Endodermal cell (in vitro differentiated cells): ENCODE results near the gene ETV6. TPM values are rescaled to one million over a fixed set of nuclear protein-coding genes. Genes with fewer than 3 reads are reported as not detected.

ENCODE experiments used
- DNase-seq: peaks from one replicate; pipeline ENCODE4 v3.0.0-alpha.2; 2017
- H3K27ac ChIP-seq: 2 replicates; pipeline ENCODE4 v1.5.1; 2013; ENCODE audit warnings: mild to moderate bottlenecking, low read depth, low read length, moderate library complexity
- H3K27me3 ChIP-seq: 2 replicates; pipeline ENCODE4 v1.6.1; 2013; ENCODE audit warnings: mild to moderate bottlenecking, low read length, moderate library complexity; ENCODE audit not compliant: insufficient read depth, control insufficient read depth, poor library complexity, severe bottlenecking
- H3K36me3 ChIP-seq: 2 replicates; pipeline ENCODE4 v1.7.0; 2013; ENCODE audit warnings: mild to moderate bottlenecking, low read length, moderate library complexity; ENCODE audit not compliant: control insufficient read depth, insufficient read depth
- H3K4me1 ChIP-seq: one replicate; pipeline ENCODE4 v1.7.0; 2013; ENCODE audit warnings: low read length; ENCODE audit not compliant: control insufficient read depth, insufficient read depth
- H3K4me3 ChIP-seq: 2 replicates; pipeline ENCODE4 v1.5.1; 2013; ENCODE audit warnings: mild to moderate bottlenecking, low read length, moderate library complexity
- H3K9ac ChIP-seq: 2 replicates; pipeline ENCODE4 v1.6.1; 2013; ENCODE audit warnings: mild to moderate bottlenecking, low read length, moderate library complexity; ENCODE audit not compliant: poor library complexity, severe bottlenecking; ENCODE audit errors: extremely low read depth
- H3K9me3 ChIP-seq: 2 replicates; pipeline ENCODE4 v1.6.1; 2013; ENCODE audit warnings: mild to moderate bottlenecking, low read length, moderate library complexity; ENCODE audit not compliant: control insufficient read depth
- H3K27ac Mint-ChIP-seq: 2 replicates; pipeline ENCODE4 v1.8.0; 2020; ENCODE audit warnings: mixed read lengths
- H3K27me3 Mint-ChIP-seq: 2 replicates; pipeline ENCODE4 v1.8.0; 2021; ENCODE audit warnings: mild to moderate bottlenecking, mixed read lengths; ENCODE audit not compliant: insufficient read depth
- H3K36me3 Mint-ChIP-seq: 2 replicates; pipeline ENCODE4 v1.8.0; 2020; ENCODE audit warnings: low read depth, mixed read lengths
- H3K4me1 Mint-ChIP-seq: 2 replicates; pipeline ENCODE4 v1.8.0; 2020; ENCODE audit warnings: mixed read lengths
- H3K4me3 Mint-ChIP-seq: 2 replicates; pipeline ENCODE4 v1.8.0; 2020; ENCODE audit warnings: mild to moderate bottlenecking, moderate library complexity, mixed read lengths
- H3K9me3 Mint-ChIP-seq: 2 replicates; pipeline ENCODE4 v1.8.0; 2020; ENCODE audit warnings: mild to moderate bottlenecking, mixed read lengths
- CTCF ChIP-seq: fragments of 200-600 bp; sonication (generic); conservative IDR thresholded peaks from 2 replicates; pipeline ENCODE4 v1.5.0; 2021; ENCODE audit warnings: antibody characterized with exemption, mild to moderate bottlenecking
- WGBS, 2 experiments: methylation state at CpG; one replicate each; pipeline versions ENCODE4 v1.1.5 to v1.1.7; 2013; ENCODE audit warnings: missing lambda C conversion rate in 2 of 2, mixed read lengths in 1 of 2; ENCODE audit not compliant: insufficient coverage in 1 of 2, insufficient read length in 1 of 2; 5-methylcytosine and 5-hydroxymethylcytosine counted together
- total RNA-seq, 2 donors: library from RNA; stranded (reverse); fragmentation: NEBNext Ultra II Directional in 1 of 2; extraction: Animal tissue kit (Norgen Biotek cat#: 25700) in 1 of 2; gene quantifications; 2 replicates in 1 of 2; 3 replicates in 1 of 2; pipeline ENCODE4 v1.2.1, GENCODE V29; 2021

The ETV6 gene
- total RNA-seq, 2 donors from 2014 or later, result 9.3 to 22.1 TPM

- no peak overlapping the region for H3K27ac ChIP-seq
- no peaks in the 10 kb centered on the region for H3K27me3 ChIP-seq
- H3K36me3 Mint-ChIP-seq, result peaks cover 69% of the 10 kb centered on the region
- WGBS, 2 experiments, result 95 to 100% methylated on average over 5 to 18 of the region's 18 CpGs
- TF ChIP-seq CTCF, result no peak
- H3K4me1 Mint-ChIP-seq, result no peaks in the 10 kb centered on the region
- H3K9me3 Mint-ChIP-seq, result peaks cover 22% of the 10 kb centered on the region
- no peaks in the 10 kb centered on the region for H3K4me1 ChIP-seq
- peak overlapping the region; percentile 70 for H3K27ac Mint-ChIP-seq
- no peak overlapping the region for H3K4me3 Mint-ChIP-seq
- H3K9ac ChIP-seq, result no peak overlapping the region
- H3K27me3 Mint-ChIP-seq, result no peaks in the 10 kb centered on the region
- no peak for DNase-seq
- H3K36me3 ChIP-seq, result peaks cover 27% of the 10 kb centered on the region
- H3K4me3 ChIP-seq, result no peak overlapping the region
- peaks cover 16% of the 10 kb centered on the region for H3K9me3 ChIP-seq
Observed at GRCh38 chr12:11869406-11869805, 219.9 kb downstream of the ETV6 start.

DNA sequence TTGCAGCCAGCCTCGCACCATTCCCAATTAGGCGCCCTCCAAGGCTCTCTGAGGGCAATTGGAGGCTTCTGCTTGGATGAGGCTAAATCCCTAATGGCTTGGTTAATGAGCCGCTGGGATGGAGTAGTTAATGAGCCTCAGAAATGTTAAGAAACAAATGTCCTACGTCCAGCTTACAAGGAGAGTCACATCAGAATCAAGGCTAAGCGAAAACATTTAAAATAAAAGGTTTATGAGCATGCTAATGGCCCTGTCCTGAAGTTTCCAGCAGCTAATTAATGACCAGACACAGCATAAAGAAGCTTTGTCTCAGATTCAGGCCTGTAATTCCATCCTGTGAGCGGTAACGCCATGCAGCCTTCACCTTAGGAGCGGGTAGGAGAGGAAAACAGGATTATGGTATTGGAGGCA lies 220.6 kb downstream of the ETV6 start:
- no peak for TF ChIP-seq CTCF
- Histone ChIP-seq H3K4me3 (no peak overlapping the region), H3K36me3 (peaks cover 25% of the 10 kb centered on the region), H3K4me1 (no peaks in the 10 kb centered on the region), H3K27ac (no peak overlapping the region), H3K9me3 (peaks cover 16% of the 10 kb centered on the region), H3K27me3 (no peaks in the 10 kb centered on the region), H3K9ac (no peak overlapping the region)
- H3K4me1 Mint-ChIP-seq, result no peaks in the 10 kb centered on the region
- DNase-seq, result no peak
- H3K4me3 Mint-ChIP-seq, result no peak overlapping the region
- WGBS, 2 experiments, result 95 to 97% methylated on average over 3 to 8 of the region's 8 CpGs
- no peak overlapping the region for H3K27ac Mint-ChIP-seq
- H3K27me3 Mint-ChIP-seq, result no peaks in the 10 kb centered on the region
- peaks cover 18% of the 10 kb centered on the region for H3K9me3 Mint-ChIP-seq
- H3K36me3 Mint-ChIP-seq, result peaks cover 66% of the 10 kb centered on the region

- no peaks in the 10 kb centered on the region for H3K4me1 ChIP-seq
- peaks cover 49% of the 10 kb centered on the region for H3K36me3 Mint-ChIP-seq
- peaks cover under 1% of the 10 kb centered on the region for H3K9me3 ChIP-seq
- no peak overlapping the region for H3K4me3 ChIP-seq
- H3K27ac ChIP-seq, result no peak overlapping the region
- H3K27me3 ChIP-seq, result no peaks in the 10 kb centered on the region
- H3K4me1 Mint-ChIP-seq, result peaks cover 10% of the 10 kb centered on the region
- no peak overlapping the region for H3K9ac ChIP-seq
- DNase-seq, result peak; percentile 68
- peaks cover under 1% of the 10 kb centered on the region for H3K9me3 Mint-ChIP-seq
- no peaks in the 10 kb centered on the region for H3K27me3 Mint-ChIP-seq
- WGBS, 2 experiments, result 95 to 100% methylated on average over 1 to 4 of the region's 4 CpGs
- TF ChIP-seq CTCF, result no peak
- H3K4me3 Mint-ChIP-seq, result no peak overlapping the region
- no peak overlapping the region for H3K27ac Mint-ChIP-seq
- H3K36me3 ChIP-seq, result peaks cover 17% of the 10 kb centered on the region
Observed at GRCh38 chr12:11872055-11872454, 222.6 kb downstream of the ETV6 start.
